ENCODE measurements around the gene SOCS7.
A peak's percentile ranks its signal among the peaks of the same experiment; 100 is the strongest.

Gene SOCS7

GRCh38 chr17:38351412-38352222, at the start of gene SOCS7:
Gene SOCS7 (plus strand): TSS chr17:38351844. CDS start chr17:38352053, 209 bp downstream.
- peak; percentile 95 for DNase-seq

- DNase-seq = no peak
Observed at GRCh38 chr17:38315497-38315896, 36.1 kb upstream of the SOCS7 start.

- DNase-seq = no peak
Observed at GRCh38 chr17:38317081-38317480, 34.6 kb upstream of the SOCS7 start.

GRCh38 chr17:38320482-38320881, 31.2 kb upstream of the SOCS7 start:
- DNase-seq = no peak

GRCh38 chr17:38322156-38322779, 29.4 kb upstream of the SOCS7 start:
- peak; percentile 26 for DNase-seq

GRCh38 chr17:38322897-38323296, 28.7 kb upstream of the SOCS7 start:
- DNase-seq = no peak

GRCh38 chr17:38324141-38324697, 27.4 kb upstream of the SOCS7 start:
- no peak for DNase-seq

- no peak for DNase-seq
Observed at GRCh38 chr17:38324772-38325171, 26.9 kb upstream of the SOCS7 start.

- DNase-seq = peak; percentile 72
Observed at GRCh38 chr17:38325221-38325851, 26.3 kb upstream of the SOCS7 start.

GRCh38 chr17:38326996-38327792, 24.4 kb upstream of the SOCS7 start:
- DNase-seq = no peak

- no peak for DNase-seq
Observed at GRCh38 chr17:38327936-38328335, 23.7 kb upstream of the SOCS7 start.

- no peak for DNase-seq
Observed at GRCh38 chr17:38328620-38329019, 23.0 kb upstream of the SOCS7 start.

GRCh38 chr17:38329284-38329683, 22.4 kb upstream of the SOCS7 start:
- DNase-seq = no peak

GRCh38 chr17:38329808-38330730, 21.6 kb upstream of the SOCS7 start:
- no peak for DNase-seq

GRCh38 chr17:38330941-38331411, 20.7 kb upstream of the SOCS7 start:
- no peak for DNase-seq

GRCh38 chr17:38332735-38333134, 18.9 kb upstream of the SOCS7 start:
- no peak for DNase-seq

GRCh38 chr17:38333635-38334295, 17.9 kb upstream of the SOCS7 start:
- no peak for DNase-seq

GRCh38 chr17:38334480-38335364, 16.9 kb upstream of the SOCS7 start:
- DNase-seq = no peak

GRCh38 chr17:38336838-38337237, 14.8 kb upstream of the SOCS7 start:
- no peak for DNase-seq

- no peak for DNase-seq
Observed at GRCh38 chr17:38338053-38338452, 13.6 kb upstream of the SOCS7 start.
